Testis (tissue), 2 donors: Measurements from ENCODE around the gene HEBP1.

Experiments
- POLR2A ChIP-seq: fragments of 450-650 bp; IDR thresholded peaks from one replicate; pipeline ENCODE4 v1.6.1; 2017; ENCODE audit warnings: antibody characterized with exemption, mild to moderate bottlenecking, moderate library complexity
- TF ChIP-seq, protein P1 (sequence below), 3 experiments: fragments of 450-650 bp in 2 of 3; fragments of 200-600 bp in 1 of 3; sonication (generic) in 1 of 3; IDR thresholded peaks; one replicate each; pipeline ENCODE4 v1.5.1; 2016 to 2019; ENCODE audit warnings: antibody characterized with exemption in 3 of 3, mild to moderate bottlenecking in 2 of 3, moderate library complexity in 1 of 3

DNA sequence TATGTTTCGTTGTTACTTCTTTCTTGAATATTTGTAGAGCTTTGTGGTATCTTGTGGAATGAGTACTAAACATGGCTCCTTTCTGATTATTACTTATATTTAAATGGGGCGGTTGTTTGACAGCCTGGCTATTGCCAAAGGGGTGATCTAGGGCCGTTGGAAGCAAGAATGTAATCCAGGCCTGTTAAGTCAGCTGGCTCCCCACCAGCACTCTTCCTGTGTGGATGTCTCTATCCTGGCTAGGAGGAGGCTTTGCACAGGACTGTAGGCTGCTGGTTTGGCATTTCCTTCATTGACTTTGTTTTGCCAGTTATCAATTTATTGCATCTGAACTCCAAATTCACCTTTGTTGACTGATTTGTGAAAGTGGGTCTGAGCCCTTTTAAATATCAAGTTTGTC lies 49.8 kb upstream of the HEBP1 start:
- no peak for TF ChIP-seq POLR2A
- TF ChIP-seq, protein P1, sequence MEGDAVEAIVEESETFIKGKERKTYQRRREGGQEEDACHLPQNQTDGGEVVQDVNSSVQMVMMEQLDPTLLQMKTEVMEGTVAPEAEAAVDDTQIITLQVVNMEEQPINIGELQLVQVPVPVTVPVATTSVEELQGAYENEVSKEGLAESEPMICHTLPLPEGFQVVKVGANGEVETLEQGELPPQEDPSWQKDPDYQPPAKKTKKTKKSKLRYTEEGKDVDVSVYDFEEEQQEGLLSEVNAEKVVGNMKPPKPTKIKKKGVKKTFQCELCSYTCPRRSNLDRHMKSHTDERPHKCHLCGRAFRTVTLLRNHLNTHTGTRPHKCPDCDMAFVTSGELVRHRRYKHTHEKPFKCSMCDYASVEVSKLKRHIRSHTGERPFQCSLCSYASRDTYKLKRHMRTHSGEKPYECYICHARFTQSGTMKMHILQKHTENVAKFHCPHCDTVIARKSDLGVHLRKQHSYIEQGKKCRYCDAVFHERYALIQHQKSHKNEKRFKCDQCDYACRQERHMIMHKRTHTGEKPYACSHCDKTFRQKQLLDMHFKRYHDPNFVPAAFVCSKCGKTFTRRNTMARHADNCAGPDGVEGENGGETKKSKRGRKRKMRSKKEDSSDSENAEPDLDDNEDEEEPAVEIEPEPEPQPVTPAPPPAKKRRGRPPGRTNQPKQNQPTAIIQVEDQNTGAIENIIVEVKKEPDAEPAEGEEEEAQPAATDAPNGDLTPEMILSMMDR (IDR thresholded peaks at IDR 0.05): no peak
